Amniotic epithelial cell (primary cell): Measurements from ENCODE around the gene ANP32A.

ENCODE experiments used
- DNase-seq: peaks from one replicate; pipeline ENCODE4 v3.0.0-alpha.2; 2010; ENCODE audit warnings: low read depth

ANP32A gene

GRCh38 chr15:68743256-68743655 is 77.4 kb downstream of the ANP32A start:
- no peak for DNase-seq

- DNase-seq, result peak; percentile 49
These were observed 81.2 kb downstream of the ANP32A start for GRCh38 chr15:68739390-68740080.

GRCh38 chr15:68735610-68736009 is 85.1 kb downstream of the ANP32A start:
- no peak for DNase-seq

- DNase-seq, result no peak
These were observed 85.8 kb downstream of the ANP32A start for GRCh38 chr15:68734881-68735280.

GRCh38 chr15:68734352-68734751 is 86.3 kb downstream of the ANP32A start:
- DNase-seq, result no peak

- no peak for DNase-seq
These were observed 87.0 kb downstream of the ANP32A start for GRCh38 chr15:68733666-68734065.

- DNase-seq, result no peak
These were observed 88.2 kb downstream of the ANP32A start for GRCh38 chr15:68732451-68732850.

GRCh38 chr15:68730976-68731897 is 89.5 kb downstream of the ANP32A start:
- DNase-seq, result no peak

GRCh38 chr15:68730471-68730919 is 90.2 kb downstream of the ANP32A start:
- DNase-seq, result peak; percentile 36

- DNase-seq, result no peak
These were observed 90.8 kb downstream of the ANP32A start for GRCh38 chr15:68729789-68730411.
